Nucleus accumbens (tissue), 56 donors: ENCODE data around the gene UTP20.

Experiments used
- DNase-seq, 56 donors: peaks; one replicate each; lab custom pipeline; 2025; lab: John Stamatoyannopoulos, UW

Gene UTP20

GRCh38 chr12:101424620-101425019 is 144.7 kb downstream of the UTP20 start:
- no peak for DNase-seq

- DNase-seq, result no peak
Measured at GRCh38 chr12:101430456-101430855, 150.6 kb downstream of the UTP20 start.

- DNase-seq, result no peak
Measured at GRCh38 chr12:101436136-101436535, 156.2 kb downstream of the UTP20 start.
